Esophagus squamous epithelium (tissue), 5 donors: ENCODE measurements around the gene ZC3H12D. TPM values are rescaled to one million over a fixed set of nuclear protein-coding genes. Genes with fewer than 3 reads are reported as not detected.

Source experiments
- DNase-seq: peaks from one replicate; lab custom pipeline; 2025; lab: John Stamatoyannopoulos, UW
- H3K27ac ChIP-seq, 4 donors: fragments of 200-600 bp; sonication (generic); one replicate each; pipeline ENCODE4 v1.5.1; 2016 to 2019; ENCODE audit warnings: mild to moderate bottlenecking in 1 of 4
- H3K27me3 ChIP-seq, 4 donors: fragments of 200-600 bp; sonication (generic); 1 replicate in 3 of 4; 2 replicates in 1 of 4; pipeline versions ENCODE4 v1.5.1 to v1.6.0; 2017 to 2021; ENCODE audit warnings: antibody characterized with exemption in 1 of 4
- H3K36me3 ChIP-seq, 3 donors: fragments of 200-600 bp; sonication (generic); one replicate each; pipeline ENCODE4 v1.5.1; 2016 to 2019
- H3K4me1 ChIP-seq, 3 donors: fragments of 200-600 bp; sonication (generic); one replicate each; pipeline ENCODE4 v1.5.1; 2017 to 2019
- H3K4me3 ChIP-seq, 4 donors: fragments of 200-600 bp; sonication (generic); 1 replicate in 3 of 4; 2 replicates in 1 of 4; pipeline ENCODE4 v1.5.1; 2016 to 2019; ENCODE audit warnings: mild to moderate bottlenecking in 2 of 4, moderate library complexity in 1 of 4
- H3K9me3 ChIP-seq, 3 donors: fragments of 200-600 bp; sonication (generic); one replicate each; pipeline ENCODE4 v1.5.1; 2016 to 2019
- POLR2A ChIP-seq, 4 donors: fragments of 450-650 bp; IDR thresholded peaks; one replicate each; pipeline ENCODE4 v1.6.1; 2017; ENCODE audit warnings: antibody characterized with exemption in 4 of 4, mild to moderate bottlenecking in 4 of 4, moderate library complexity in 3 of 4
- WGBS, 2 donors: methylation state at CpG; one replicate each; pipeline ENCODE4 v1.1.5; 2018; 5-methylcytosine and 5-hydroxymethylcytosine counted together
- intact Hi-C: fragments of 100-400 bp; cut with DNase I; formaldehyde crosslinking; loops from one replicate; pipeline ENCODE4 v1.15.0; 2022
- total RNA-seq, 4 donors: library from RNA; depleted of rRNA; stranded (reverse); fragments of >200 nt; gene quantifications; one replicate each; pipeline ENCODE4 v1.1.0, GENCODE V29; 2016
- TF ChIP-seq, protein P1 (sequence below), 6 experiments: fragments of 450-650 bp in 4 of 6; fragments of 200-600 bp in 2 of 6; sonication (generic) in 2 of 6; IDR thresholded peaks; one replicate each; pipeline ENCODE4 v1.5.1; 2016 to 2019; ENCODE audit warnings: antibody characterized with exemption in 6 of 6, mild to moderate bottlenecking in 4 of 6, moderate library complexity in 4 of 6
- donor health status: DM: yes; HTN: yes; CAD: no.

Gene ZC3H12D
- total RNA-seq, 4 donors from 2014 or later = 0.04 to 4.3 (median 0.87) TPM

DNA sequence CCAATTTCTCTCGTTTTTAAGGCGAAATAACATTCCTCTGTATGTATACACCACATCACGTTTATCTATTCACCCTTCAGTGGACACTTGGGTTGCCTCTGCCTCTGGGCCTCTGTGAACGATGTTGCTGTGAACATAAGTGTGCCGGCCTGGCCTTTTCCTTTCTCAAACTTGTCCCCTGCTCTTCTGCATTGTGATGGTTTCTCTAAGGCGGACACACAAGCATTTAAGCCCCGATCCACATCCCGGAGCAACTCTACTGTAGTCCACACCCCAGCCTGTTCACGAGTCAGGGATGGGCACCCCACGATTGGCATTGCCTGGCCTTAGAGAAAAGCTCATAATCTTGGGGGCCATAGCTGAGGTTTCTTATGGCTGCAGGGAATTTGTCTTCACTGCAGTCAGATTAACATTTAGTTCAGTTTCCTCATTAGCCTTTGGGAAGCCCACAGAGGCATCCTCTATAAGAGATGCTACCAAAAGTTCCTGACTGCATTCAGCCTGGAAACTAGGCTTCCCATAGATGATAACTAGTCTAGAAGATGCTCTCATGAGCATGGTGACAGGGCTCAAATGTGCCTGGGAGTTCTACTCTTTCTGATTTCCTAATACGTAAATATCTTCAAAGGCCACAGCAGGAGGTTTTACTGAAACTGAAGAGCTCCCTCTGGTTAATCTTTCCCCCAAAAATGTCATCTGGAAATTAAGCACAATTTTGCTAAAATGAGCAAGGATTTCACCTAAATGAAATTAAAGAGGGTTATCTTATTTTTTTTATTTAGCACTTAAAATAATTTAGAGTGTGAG lies 762 bp downstream of the ZC3H12D start:
- Histone ChIP-seq H3K4me1 (peaks cover 0 to 34% (median 11%) of the 10 kb centered on the region in 3 donors), H3K27ac (peak overlapping the region; percentile 15 to 82 (median 64)), H3K9me3 (no peaks in the 10 kb centered on the region), H3K36me3 (no peaks in the 10 kb centered on the region), H3K27me3 (peaks cover 0 to 18% (median 0%) of the 10 kb centered on the region in 4 donors), H3K4me3 (peak overlapping the region in 2 of 4 donors; percentile 36 to 56)
- no peak for DNase-seq
- intact Hi-C loops = no loop called here
- 73 to 88% methylated on average over 10 to 11 of the region's 11 CpGs for WGBS, 2 donors
- no peak for TF ChIP-seq POLR2A (IDR thresholded peaks at IDR 0.05)
- TF ChIP-seq, protein P1, sequence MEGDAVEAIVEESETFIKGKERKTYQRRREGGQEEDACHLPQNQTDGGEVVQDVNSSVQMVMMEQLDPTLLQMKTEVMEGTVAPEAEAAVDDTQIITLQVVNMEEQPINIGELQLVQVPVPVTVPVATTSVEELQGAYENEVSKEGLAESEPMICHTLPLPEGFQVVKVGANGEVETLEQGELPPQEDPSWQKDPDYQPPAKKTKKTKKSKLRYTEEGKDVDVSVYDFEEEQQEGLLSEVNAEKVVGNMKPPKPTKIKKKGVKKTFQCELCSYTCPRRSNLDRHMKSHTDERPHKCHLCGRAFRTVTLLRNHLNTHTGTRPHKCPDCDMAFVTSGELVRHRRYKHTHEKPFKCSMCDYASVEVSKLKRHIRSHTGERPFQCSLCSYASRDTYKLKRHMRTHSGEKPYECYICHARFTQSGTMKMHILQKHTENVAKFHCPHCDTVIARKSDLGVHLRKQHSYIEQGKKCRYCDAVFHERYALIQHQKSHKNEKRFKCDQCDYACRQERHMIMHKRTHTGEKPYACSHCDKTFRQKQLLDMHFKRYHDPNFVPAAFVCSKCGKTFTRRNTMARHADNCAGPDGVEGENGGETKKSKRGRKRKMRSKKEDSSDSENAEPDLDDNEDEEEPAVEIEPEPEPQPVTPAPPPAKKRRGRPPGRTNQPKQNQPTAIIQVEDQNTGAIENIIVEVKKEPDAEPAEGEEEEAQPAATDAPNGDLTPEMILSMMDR (IDR thresholded peaks at IDR 0.05) = no peak

- peaks cover 0 to 34% (median 11%) of the 10 kb centered on the region in 3 donors for H3K4me1 ChIP-seq
- peak overlapping the region in 2 of 4 donors; percentile 36 to 56 for H3K4me3 ChIP-seq
Observed at GRCh38 chr6:149483334-149483725, 1.5 kb downstream of the ZC3H12D start.

DNA sequence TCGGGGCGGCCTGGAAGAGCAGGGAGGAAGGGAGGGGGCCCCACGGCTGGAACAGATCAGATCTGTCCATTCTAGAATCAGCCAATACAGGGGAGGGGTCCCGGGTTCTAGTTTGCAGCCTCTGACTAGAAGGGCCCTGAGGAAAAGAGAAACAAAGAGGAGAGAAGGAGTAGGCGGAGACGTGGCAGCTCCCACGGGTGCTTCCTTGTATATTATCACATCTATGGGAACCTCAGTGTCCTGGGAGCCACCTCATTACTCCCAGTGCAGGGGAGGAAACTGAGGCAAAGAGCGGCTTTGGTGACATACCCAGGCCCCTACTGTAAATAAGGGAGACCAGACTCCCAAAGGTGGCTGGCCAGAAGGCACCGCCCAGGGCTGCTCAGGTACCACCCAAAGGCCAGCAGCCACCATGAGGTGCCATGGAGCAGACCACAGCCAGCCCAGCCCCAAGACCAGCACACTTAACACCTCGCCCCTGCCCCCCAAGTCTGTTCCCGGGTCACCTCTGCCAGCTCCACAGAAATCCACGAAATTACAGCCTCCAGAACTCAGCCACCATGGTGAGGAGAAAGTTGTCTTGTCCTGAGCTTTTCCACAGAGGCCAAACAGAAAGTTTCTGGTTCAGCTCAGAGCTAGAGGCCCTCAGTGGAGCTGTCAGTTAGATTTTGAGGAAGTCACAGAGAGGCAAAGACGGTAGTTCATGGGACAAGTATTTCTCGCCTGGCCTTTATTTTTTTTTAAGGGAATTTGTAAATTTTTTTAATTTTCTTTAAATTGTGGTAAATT lies 2.1 kb downstream of the ZC3H12D start:
- 50 to 62% methylated on average over 9 to 11 of the region's 14 CpGs for WGBS, 2 donors
- Histone ChIP-seq H3K27me3 (peaks cover 0 to 25% (median 0%) of the 10 kb centered on the region in 4 donors), H3K4me3 (peak overlapping the region; percentile 1 to 56 (median 32)), H3K27ac (peak overlapping the region; percentile 53 to 84 (median 68)), H3K36me3 (no peaks in the 10 kb centered on the region), H3K9me3 (no peaks in the 10 kb centered on the region), H3K4me1 (peaks cover 0 to 34% (median 11%) of the 10 kb centered on the region in 3 donors)
- DNase-seq = no peak
- TF ChIP-seq POLR2A (IDR thresholded peaks at IDR 0.05) = no peak
- TF ChIP-seq, protein P1 (IDR thresholded peaks at IDR 0.05) = no peak
- intact Hi-C loops = no loop called here

More at GRCh38 chr6:149483334-149483725, 1.5 kb downstream of the ZC3H12D start:
- H3K9me3 ChIP-seq = no peaks in the 10 kb centered on the region
- intact Hi-C loops = no loop called here
- H3K27ac ChIP-seq = peak overlapping the region; percentile 15 to 82 (median 50)
- H3K27me3 ChIP-seq = peaks cover 0 to 25% (median 0%) of the 10 kb centered on the region in 4 donors
- no peak for DNase-seq
- WGBS, 2 donors = 72 to 82% methylated on average over 3 of the region's 3 CpGs
- no peaks in the 10 kb centered on the region for H3K36me3 ChIP-seq
- TF ChIP-seq, protein P1 (IDR thresholded peaks at IDR 0.05) = no peak
- TF ChIP-seq POLR2A (IDR thresholded peaks at IDR 0.05) = no peak

DNA sequence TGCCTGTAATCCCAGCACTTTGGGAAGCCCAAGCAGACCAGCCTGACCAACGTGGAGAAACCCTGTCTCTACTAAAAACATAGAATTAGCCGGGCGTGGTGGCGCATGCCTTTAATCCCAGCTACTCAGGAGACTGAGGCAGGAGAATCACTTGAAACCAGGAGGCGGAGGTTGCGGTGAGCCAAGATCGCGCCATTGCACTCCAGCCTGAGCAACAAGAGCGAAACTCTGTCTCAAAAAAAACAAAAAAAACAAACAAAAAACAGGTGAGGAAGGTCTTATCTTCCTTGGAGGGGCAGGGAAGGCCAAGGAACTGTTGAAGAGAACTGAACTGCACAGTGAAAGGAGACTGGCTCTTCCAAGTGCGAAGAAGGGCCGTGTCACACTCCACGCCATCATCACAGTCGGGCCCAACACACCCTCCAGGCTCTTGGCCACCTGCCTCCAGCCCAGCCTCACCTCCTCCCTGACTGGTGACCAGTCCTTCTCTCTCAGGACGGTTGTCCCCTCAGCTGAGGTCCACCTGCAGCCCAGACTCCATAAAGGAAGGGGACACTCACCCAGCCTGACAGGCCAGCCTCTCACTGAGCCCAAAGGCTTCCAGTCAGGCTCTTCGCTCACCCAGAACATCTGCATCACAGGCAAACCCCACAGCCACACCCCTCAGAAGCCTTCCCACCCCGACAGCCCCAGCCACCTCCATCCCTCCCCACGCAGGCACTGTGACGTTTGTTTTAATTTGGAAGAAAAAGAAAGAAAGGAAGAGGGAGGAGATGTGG lies 4.1 kb downstream of the ZC3H12D start:
- peak overlapping the region in 2 of 4 donors; percentile 36 to 56 for H3K4me3 ChIP-seq
- H3K36me3 ChIP-seq = no peaks in the 10 kb centered on the region
- peaks cover 0 to 25% (median 0%) of the 10 kb centered on the region in 4 donors for H3K27me3 ChIP-seq
- H3K27ac ChIP-seq = peak overlapping the region; percentile 53 to 76 (median 60)
- H3K9me3 ChIP-seq = no peaks in the 10 kb centered on the region
- DNase-seq = no peak
- intact Hi-C loops = no loop called here
- H3K4me1 ChIP-seq = peaks cover 0 to 33% (median 10%) of the 10 kb centered on the region in 3 donors
- 68 to 80% methylated on average over 15 of the region's 18 CpGs for WGBS, 2 donors
- TF ChIP-seq, protein P1 (IDR thresholded peaks at IDR 0.05) = no peak
- peak in 1 of 4 donors; percentile 29 for TF ChIP-seq POLR2A (IDR thresholded peaks at IDR 0.05)
